ENCODE results near the gene MAZ.
A peak's percentile ranks its signal among the peaks of the same experiment; 100 is the strongest.

Gene MAZ

GRCh38 chr16:29794231-29794710 is 12.1 kb upstream of the MAZ start:
- Histone ChIP-seq H3F3A (ENCODE audit: insufficient read depth) (no peaks in the 10 kb centered on the region), H3K4me3 (ENCODE audit: insufficient read depth, low read length, poor library complexity, severe bottlenecking) (no peak overlapping the region), H4K20me1 (ENCODE audit: low read depth, low read length) (peaks cover 7% of the 10 kb centered on the region; the same call in 1 of the 2 replicates), H3K4me2 (ENCODE audit: low read depth, low read length, poor library complexity, severe bottlenecking) (no peak overlapping the region), H3K27ac (ENCODE audit: low read depth, low read length) (no peak overlapping the region), H3K36me3 (ENCODE audit: low read length) (peaks cover 25% of the 10 kb centered on the region), H3K9me2 (replicated peaks; ENCODE audit: insufficient read depth, low read length) (no peaks in the 10 kb centered on the region), H3K27me3 (ENCODE audit: low read length) (no peaks in the 10 kb centered on the region), H3K79me2 (ENCODE audit: insufficient read depth, low read length) (peaks cover 69% of the 10 kb centered on the region), H3K9me3 (ENCODE audit: insufficient read depth, low read length) (no peaks in the 10 kb centered on the region), H3K9ac (ENCODE audit: low read length) (no peak overlapping the region), H2AFZ (ENCODE audit: low read depth, low read length, severe bottlenecking) (no peak overlapping the region)
- TF ChIP-seq EZH2phosphoT487 (conservative IDR thresholded peaks at IDR 0.05; ENCODE audit: low read length) = no peak
- no peak for TF ChIP-seq CTCF (IDR thresholded peaks at IDR 0.05; ENCODE audit: insufficient read depth, low read length, poor library complexity, severe bottlenecking)

- no peaks in the 10 kb centered on the region for H3K9me2 ChIP-seq (replicated peaks; ENCODE audit: insufficient read depth, low read length)
- H3K79me2 ChIP-seq (ENCODE audit: insufficient read depth, low read length) = peaks cover 6% of the 10 kb centered on the region; the same call in 1 of the 2 replicates
- no peak overlapping the region for H3K4me2 ChIP-seq (ENCODE audit: low read depth, low read length, poor library complexity, severe bottlenecking)
- H3F3A ChIP-seq (ENCODE audit: insufficient read depth) = peaks cover 31% of the 10 kb centered on the region
- no peak overlapping the region for H2AFZ ChIP-seq (ENCODE audit: low read depth, low read length, severe bottlenecking)
- no peaks in the 10 kb centered on the region for H3K9me3 ChIP-seq (ENCODE audit: insufficient read depth, low read length)
- H3K4me3 ChIP-seq (ENCODE audit: insufficient read depth, low read length, poor library complexity, severe bottlenecking) = no peak overlapping the region
- TF ChIP-seq CTCF (IDR thresholded peaks at IDR 0.05; ENCODE audit: insufficient read depth, low read length, poor library complexity, severe bottlenecking) (no peak), EZH2phosphoT487 (conservative IDR thresholded peaks at IDR 0.05; ENCODE audit: low read length) (no peak)
- no peaks in the 10 kb centered on the region for H3K27me3 ChIP-seq (ENCODE audit: low read length)
- no peak overlapping the region for H3K9ac ChIP-seq (ENCODE audit: low read length)
- peaks cover 21% of the 10 kb centered on the region for H3K36me3 ChIP-seq (ENCODE audit: low read length)
- H3K27ac ChIP-seq (ENCODE audit: low read depth, low read length) = no peak overlapping the region
- no peaks in the 10 kb centered on the region for H4K20me1 ChIP-seq (ENCODE audit: low read depth, low read length)
These were observed 3.9 kb upstream of the MAZ start for GRCh38 chr16:29802416-29802935.

- Histone ChIP-seq H2AFZ (ENCODE audit: low read depth, low read length, severe bottlenecking) (no peak overlapping the region), H3K27ac (ENCODE audit: low read depth, low read length) (peak overlapping the region; percentile 93), H3K36me3 (ENCODE audit: low read length) (peaks cover 16% of the 10 kb centered on the region)
These were observed 2.3 kb upstream of the MAZ start for GRCh38 chr16:29804020-29804419.

More at GRCh38 chr16:29804020-29804419, 2.3 kb upstream of the MAZ start:
- Histone ChIP-seq H3K9ac (ENCODE audit: low read length) (peak overlapping the region; percentile 88), H3K27me3 (ENCODE audit: low read length) (no peaks in the 10 kb centered on the region), H3K9me3 (ENCODE audit: insufficient read depth, low read length) (no peaks in the 10 kb centered on the region), H3K9me2 (replicated peaks; ENCODE audit: insufficient read depth, low read length) (no peaks in the 10 kb centered on the region), H4K20me1 (ENCODE audit: low read depth, low read length) (peaks cover 8% of the 10 kb centered on the region), H3F3A (ENCODE audit: insufficient read depth) (peaks cover 39% of the 10 kb centered on the region), H3K4me2 (ENCODE audit: low read depth, low read length, poor library complexity, severe bottlenecking) (peak overlapping the region; percentile 87), H3K4me3 (ENCODE audit: insufficient read depth, low read length, poor library complexity, severe bottlenecking) (peak overlapping the region; percentile 64), H3K79me2 (ENCODE audit: insufficient read depth, low read length) (peaks cover 12% of the 10 kb centered on the region; the same call in 1 of the 2 replicates)
- TF ChIP-seq CTCF (IDR thresholded peaks at IDR 0.05; ENCODE audit: insufficient read depth, low read length, poor library complexity, severe bottlenecking) (no peak), EZH2phosphoT487 (conservative IDR thresholded peaks at IDR 0.05; ENCODE audit: low read length) (no peak)

Data from SU-DHL-6 (cell line).